Thoracic aorta (tissue), 2 donors: ENCODE measurements around the gene CEP85L. TPM values are rescaled to one million over a fixed set of nuclear protein-coding genes. Genes with fewer than 3 reads are reported as not detected.

Experiments used
- ATAC-seq: fragments of 150-250 bp; one replicate; pipeline ENCODE4 v1.8.0; 2017; ENCODE audit warnings: low read depth; ENCODE audit not compliant: insufficient number of reproducible peaks, low FRiP score
- DNase-seq: peaks from one replicate; pipeline ENCODE4 v3.0.0-alpha.2; 2020; ENCODE audit warnings: low spot score
- H3K27ac ChIP-seq, 2 donors: fragments of 200-600 bp; sonication (generic); 1 replicate in 1 of 2; 2 replicates in 1 of 2; pipeline ENCODE4 v1.5.1; 2016; ENCODE audit warnings: mild to moderate bottlenecking in 2 of 2, moderate library complexity in 2 of 2
- H3K27me3 ChIP-seq: fragments of 200-600 bp; sonication (generic); replicated peaks from 2 replicates; pipeline ENCODE4 v1.6.0; 2016; ENCODE audit warnings: mild to moderate bottlenecking; ENCODE audit not compliant: insufficient read depth
- H3K36me3 ChIP-seq: fragments of 200-600 bp; sonication (generic); one replicate; pipeline ENCODE4 v1.5.1; 2016
- H3K4me1 ChIP-seq, 2 donors: fragments of 200-600 bp; sonication (generic); 1 replicate in 1 of 2; 2 replicates in 1 of 2; pipeline versions ENCODE4 v1.5.1 to v1.6.0; 2016; ENCODE audit warnings: low read depth in 2 of 2, mild to moderate bottlenecking in 1 of 2; ENCODE audit not compliant: control insufficient read depth in 1 of 2
- H3K4me3 ChIP-seq: fragments of 200-600 bp; sonication (generic); 2 replicates; pipeline ENCODE4 v1.5.1; 2016; ENCODE audit warnings: mild to moderate bottlenecking
- H3K9me3 ChIP-seq: fragments of 200-600 bp; sonication (generic); 2 replicates; pipeline ENCODE4 v1.5.1; 2016
- CTCF ChIP-seq: fragments of 200-600 bp; sonication (generic); IDR thresholded peaks from one replicate; pipeline ENCODE4 v1.5.1; 2019; ENCODE audit warnings: antibody characterized with exemption
- total RNA-seq, 2 donors: library from RNA; depleted of rRNA; stranded (reverse); fragments of >200 nt; gene quantifications; one replicate each; pipeline versions ENCODE4 v1.1.0 to v1.2.3, GENCODE V29; 2016

CEP85L gene
- total RNA-seq, 2 donors from 2014 or later = 13.3 to 22.7 TPM

DNA sequence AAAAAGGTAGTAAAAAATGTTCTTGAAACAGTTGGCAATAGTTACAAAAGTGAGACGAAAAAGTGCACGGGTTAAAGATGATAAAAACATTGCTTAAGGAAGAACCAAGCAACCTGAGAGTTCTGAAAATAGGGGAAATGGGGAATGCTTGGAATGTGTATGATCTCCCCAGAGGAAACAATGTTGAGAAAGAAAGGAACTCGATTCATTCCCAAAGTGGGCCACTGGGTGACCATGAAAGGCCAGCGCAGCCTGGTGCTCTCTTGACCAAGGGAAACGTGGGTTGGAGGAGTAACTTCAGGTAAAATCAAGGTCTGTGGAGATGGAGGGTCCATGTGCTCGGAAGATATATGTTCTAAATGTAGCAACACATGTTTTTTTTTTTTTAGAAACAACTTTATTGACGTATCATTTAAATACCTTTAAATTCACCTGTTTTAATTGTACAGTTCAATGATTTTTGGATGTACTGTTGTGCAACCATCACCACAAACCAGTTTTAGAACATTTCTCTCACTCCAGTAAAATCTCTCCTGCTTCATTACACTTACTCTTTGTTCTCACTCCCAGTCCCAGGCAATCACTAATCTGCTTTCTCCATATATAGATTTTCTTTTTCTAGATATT is 34.5 kb upstream of the CEP85L start:
- Histone ChIP-seq H3K36me3 (no peaks in the 10 kb centered on the region), H3K27me3 (no peaks in the 10 kb centered on the region), H3K4me3 (no peak overlapping the region), H3K9me3 (no peaks in the 10 kb centered on the region), H3K27ac (no peak overlapping the region), H3K4me1 (no peaks in the 10 kb centered on the region)
- ATAC-seq = no peak
- DNase-seq = no peak
- no peak for TF ChIP-seq CTCF

DNA sequence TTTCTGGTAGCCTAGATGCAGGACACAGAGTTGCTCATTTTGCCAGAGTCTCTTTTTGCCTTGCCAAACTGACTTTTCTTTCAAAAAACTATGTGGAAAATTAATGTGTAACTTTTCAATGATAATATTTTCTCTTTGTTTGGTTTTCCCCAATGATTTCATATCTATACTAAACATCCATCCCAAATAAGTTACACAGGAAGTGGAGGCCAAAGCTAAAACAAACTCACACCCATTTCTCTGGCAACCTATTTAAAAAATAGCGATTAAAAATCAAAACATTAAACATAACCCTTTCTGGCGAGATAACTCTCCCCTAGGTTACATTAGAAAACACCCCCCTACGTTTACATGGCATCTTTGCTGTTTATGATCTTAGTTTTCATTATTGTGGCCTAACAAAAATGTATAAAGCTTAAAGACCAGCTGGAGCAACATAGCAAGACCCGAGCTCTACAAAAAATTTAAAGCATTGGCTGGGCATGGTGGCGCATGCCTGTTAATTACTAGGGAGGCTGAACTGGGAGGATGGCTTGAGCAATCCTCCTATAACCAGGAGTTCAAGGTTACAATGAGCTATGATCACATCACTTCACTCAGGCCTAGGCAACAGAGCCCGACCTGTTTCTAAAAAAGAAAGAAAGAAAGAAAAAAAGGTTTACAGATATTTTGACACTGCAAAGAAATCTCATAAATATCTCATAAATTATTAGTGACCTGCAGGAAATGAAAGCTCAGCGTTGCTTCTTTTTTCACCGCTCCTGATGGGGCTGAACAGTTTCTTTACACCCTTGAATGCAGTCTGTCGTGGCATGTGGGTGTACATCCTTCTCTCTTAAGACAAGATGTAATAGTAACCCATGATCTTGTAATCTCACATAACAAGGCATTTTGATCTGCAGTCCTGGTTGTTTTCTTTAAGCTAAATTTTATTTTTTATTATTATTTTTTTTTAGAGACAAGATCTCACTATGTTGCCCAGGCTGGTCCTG is 32.8 kb upstream of the CEP85L start:
- H3K36me3 ChIP-seq = no peaks in the 10 kb centered on the region
- no peaks in the 10 kb centered on the region for H3K9me3 ChIP-seq
- DNase-seq (no peak), ATAC-seq (no peak)
- no peak overlapping the region for H3K27ac ChIP-seq
- no peak overlapping the region for H3K4me3 ChIP-seq
- H3K27me3 ChIP-seq = no peaks in the 10 kb centered on the region
- TF ChIP-seq CTCF = no peak
- no peaks in the 10 kb centered on the region for H3K4me1 ChIP-seq

GRCh38 chr6:118680452-118681095 is 29.2 kb upstream of the CEP85L start:
- ATAC-seq (no peak), DNase-seq (no peak)
- Histone ChIP-seq H3K4me1 (no peaks in the 10 kb centered on the region), H3K27me3 (no peaks in the 10 kb centered on the region), H3K4me3 (no peak overlapping the region), H3K36me3 (no peaks in the 10 kb centered on the region), H3K27ac (no peak overlapping the region), H3K9me3 (no peaks in the 10 kb centered on the region)
- TF ChIP-seq CTCF = no peak

- Histone ChIP-seq H3K36me3 (no peaks in the 10 kb centered on the region), H3K4me1 (no peaks in the 10 kb centered on the region), H3K27ac (no peak overlapping the region), H3K27me3 (no peaks in the 10 kb centered on the region), H3K4me3 (no peak overlapping the region), H3K9me3 (no peaks in the 10 kb centered on the region)
- DNase-seq = no peak
- TF ChIP-seq CTCF = no peak
- ATAC-seq = no peak
Measured at GRCh38 chr6:118679327-118679901, 28.0 kb upstream of the CEP85L start.

- no peak overlapping the region for H3K27ac ChIP-seq
- DNase-seq (no peak), ATAC-seq (no peak)
- no peak for TF ChIP-seq CTCF
- no peaks in the 10 kb centered on the region for H3K36me3 ChIP-seq
- H3K4me1 ChIP-seq = no peaks in the 10 kb centered on the region
- H3K9me3 ChIP-seq = no peaks in the 10 kb centered on the region
- H3K27me3 ChIP-seq = no peaks in the 10 kb centered on the region
- H3K4me3 ChIP-seq = no peak overlapping the region
Measured at GRCh38 chr6:118678866-118679265, 27.5 kb upstream of the CEP85L start.
